Sigmoid colon (tissue), 4 donors: Measurements from ENCODE around the gene PLA2G6.

Experiments
- EP300 ChIP-seq, 4 donors: sonication (generic); formaldehyde crosslinking; IDR thresholded peaks; one replicate each; pipeline ENCODE4 v1.6.1; 2017; ENCODE audit warnings: antibody characterized with exemption in 4 of 4
- TF ChIP-seq, protein P1 (sequence below), 4 experiments: fragments of 450-650 bp in 3 of 4; fragments of 200-600 bp in 1 of 4; IDR thresholded peaks; one replicate each; pipeline ENCODE4 v1.5.1; 2016 to 2019; ENCODE audit warnings: antibody characterized with exemption in 4 of 4, mild to moderate bottlenecking in 3 of 4, moderate library complexity in 2 of 4

DNA sequence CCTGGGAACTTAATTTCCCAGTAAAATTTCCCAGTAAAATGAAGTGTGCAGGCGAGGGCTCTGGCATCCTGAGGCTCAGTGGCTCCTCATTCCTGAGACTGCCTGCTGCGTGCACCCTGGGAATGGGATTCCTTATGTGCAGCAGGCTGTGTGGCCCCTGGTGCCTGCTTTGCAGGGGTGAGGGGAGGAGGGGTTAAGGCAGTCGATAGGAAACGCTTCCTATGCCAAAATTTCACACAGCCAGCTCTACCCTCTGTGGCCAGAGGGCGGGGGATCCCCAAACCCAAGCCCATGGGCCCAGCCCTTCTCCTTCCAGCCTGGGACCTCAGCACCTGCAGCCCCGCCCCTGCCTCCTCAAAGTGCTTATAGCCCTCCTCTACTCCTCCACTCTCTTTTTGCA lies 59.0 kb downstream of the PLA2G6 start:
- no peak for TF ChIP-seq EP300 (IDR thresholded peaks at IDR 0.05)
- TF ChIP-seq, protein P1, sequence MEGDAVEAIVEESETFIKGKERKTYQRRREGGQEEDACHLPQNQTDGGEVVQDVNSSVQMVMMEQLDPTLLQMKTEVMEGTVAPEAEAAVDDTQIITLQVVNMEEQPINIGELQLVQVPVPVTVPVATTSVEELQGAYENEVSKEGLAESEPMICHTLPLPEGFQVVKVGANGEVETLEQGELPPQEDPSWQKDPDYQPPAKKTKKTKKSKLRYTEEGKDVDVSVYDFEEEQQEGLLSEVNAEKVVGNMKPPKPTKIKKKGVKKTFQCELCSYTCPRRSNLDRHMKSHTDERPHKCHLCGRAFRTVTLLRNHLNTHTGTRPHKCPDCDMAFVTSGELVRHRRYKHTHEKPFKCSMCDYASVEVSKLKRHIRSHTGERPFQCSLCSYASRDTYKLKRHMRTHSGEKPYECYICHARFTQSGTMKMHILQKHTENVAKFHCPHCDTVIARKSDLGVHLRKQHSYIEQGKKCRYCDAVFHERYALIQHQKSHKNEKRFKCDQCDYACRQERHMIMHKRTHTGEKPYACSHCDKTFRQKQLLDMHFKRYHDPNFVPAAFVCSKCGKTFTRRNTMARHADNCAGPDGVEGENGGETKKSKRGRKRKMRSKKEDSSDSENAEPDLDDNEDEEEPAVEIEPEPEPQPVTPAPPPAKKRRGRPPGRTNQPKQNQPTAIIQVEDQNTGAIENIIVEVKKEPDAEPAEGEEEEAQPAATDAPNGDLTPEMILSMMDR (IDR thresholded peaks at IDR 0.05), result no peak
